PC-9 (cell line): ENCODE measurements around the gene ZNF486.

ENCODE experiments used
- CTCF ChIP-seq: fragments of 200-600 bp; sonication (generic); conservative IDR thresholded peaks from 2 replicates; pipeline ENCODE4 v1.6.1; 2017; ENCODE audit warnings: mixed run types, antibody characterized with exemption, mild to moderate bottlenecking, moderate library complexity
- EZH2 ChIP-seq: fragments of 200-600 bp; sonication (generic); IDR thresholded peaks from 2 replicates; pipeline ENCODE4 v1.8.0; 2017; ENCODE audit warnings: antibody characterized with exemption, low read depth

- TF ChIP-seq EZH2 = no peak
- TF ChIP-seq CTCF = no peak
These were observed 30.7 kb downstream of the ZNF486 start for GRCh38 chr19:20197747-20198146.
